GM13977 (cell line): ENCODE measurements around the gene KRT9.

Source experiments
- DNase-seq: peaks from one replicate; pipeline ENCODE4 v3.0.0; 2012; ENCODE audit warnings: low spot score
- CTCF ChIP-seq: IDR thresholded peaks from 2 replicates; pipeline ENCODE4 v1.5.1; 2012; ENCODE audit warnings: mild to moderate bottlenecking, control low read depth; ENCODE audit not compliant: insufficient read depth; ENCODE audit errors: extremely low read depth, missing control alignments
- in situ Hi-C: fragments of 300-500 bp; cut with MboI; formaldehyde crosslinking; loops from one replicate; pipeline ENCODE4 v1.12.0; 2022; ENCODE audit warnings: low sequenced_read_pairs, low pct_unique_long_range_greater_than_20kb, mixed read lengths, inconsistent platforms; ENCODE audit not compliant: unreplicated experiment

KRT9 gene

GRCh38 chr17:41594363-41594915, 22.6 kb upstream of the KRT9 start:
- TF ChIP-seq CTCF: no peak
- DNase-seq: no peak
- in situ Hi-C loops: loop anchor here (25.0 kb wide), 1 partner anchor 107 kb away; the partner anchor contains the start of genes KRT35 and KRT36

GRCh38 chr17:41593306-41593981, 21.6 kb upstream of the KRT9 start:
- TF ChIP-seq CTCF: no peak
- DNase-seq: no peak
- in situ Hi-C loops: loop anchor here (25.0 kb wide), 1 partner anchor 106 kb away; the partner anchor contains the start of genes KRT35 and KRT36

GRCh38 chr17:41592601-41593305, 20.9 kb upstream of the KRT9 start:
- TF ChIP-seq CTCF: no peak
- DNase-seq: no peak
- in situ Hi-C loops: loop anchor here (25.0 kb wide), 1 partner anchor 105 kb away; the partner anchor contains the start of genes KRT35 and KRT36

GRCh38 chr17:41589301-41589700, 17.4 kb upstream of the KRT9 start:
- TF ChIP-seq CTCF: no peak
- DNase-seq: no peak
- in situ Hi-C loops: loop anchor here (25.0 kb wide), 1 partner anchor 102 kb away; the partner anchor contains the start of genes KRT35 and KRT36

GRCh38 chr17:41588126-41588810, 16.4 kb upstream of the KRT9 start:
- in situ Hi-C loops: loop anchor here (25.0 kb wide), 1 partner anchor 101 kb away; the partner anchor contains the start of genes KRT35 and KRT36

More at GRCh38 chr17:41588126-41588810, 16.4 kb upstream of the KRT9 start:
- no peak for DNase-seq
- no peak for TF ChIP-seq CTCF
